Activated CD8-positive, alpha-beta T cell treated with anti-CD3 and anti-CD28 coated beads, Interleukin-2, amount 10 ng/mL, durations not matched to agents 7 days and 5 days (primary cell): ENCODE results near the gene COX17. TPM values are rescaled to one million over a fixed set of nuclear protein-coding genes. Genes with fewer than 3 reads are reported as not detected.
A peak's percentile ranks its signal among the peaks of the same experiment; 100 is the strongest.

Source experiments
- ATAC-seq: fragments of 150-1000 bp; cut with Tn5 transposase; one replicate; pipeline ENCODE4 v1.10.0; 2021; ENCODE audit warnings: moderate library complexity
- CTCF ChIA-PET: fragments of 350-600 bp; sonication (Branson Sonifier 250); formaldehyde crosslinking; loops from one replicate; lab custom pipeline; 2021; ENCODE audit warnings: antibody characterized with exemption; lab: Charles Lee
- POLR2A ChIA-PET: fragments of 350-600 bp; sonication (Branson Sonifier 250); formaldehyde crosslinking; loops from one replicate; lab custom pipeline; 2021; ENCODE audit warnings: antibody characterized with exemption; lab: Charles Lee
- DNase-seq: peaks from one replicate; pipeline ENCODE4 v3.0.0-alpha.2; 2020
- H3K27ac Mint-ChIP-seq: one replicate; pipeline ENCODE4 v1.8.0; 2021; ENCODE audit warnings: mild to moderate bottlenecking, mixed read lengths
- H3K27me3 Mint-ChIP-seq: one replicate; pipeline ENCODE4 v1.8.0; 2021; ENCODE audit warnings: low read depth, mixed read lengths
- H3K36me3 Mint-ChIP-seq: one replicate; pipeline ENCODE4 v1.8.0; 2021; ENCODE audit warnings: low read depth, mixed read lengths
- H3K4me1 Mint-ChIP-seq: one replicate; pipeline ENCODE4 v1.8.0; 2021; ENCODE audit warnings: low read depth, mixed read lengths
- H3K4me3 Mint-ChIP-seq: one replicate; pipeline ENCODE4 v1.8.0; 2021; ENCODE audit warnings: mild to moderate bottlenecking, mixed read lengths
- H3K9me3 Mint-ChIP-seq: one replicate; pipeline ENCODE4 v1.8.0; 2022; ENCODE audit warnings: mixed read lengths; ENCODE audit not compliant: insufficient read depth
- total RNA-seq, 2 experiments: library from RNA; stranded (reverse); gene quantifications; one replicate each; pipeline ENCODE4 v1.2.3, GENCODE V29; 2021

COX17 gene
- total RNA-seq, result 10 to 100 TPM; 62.0 to 71.5 TPM

DNA sequence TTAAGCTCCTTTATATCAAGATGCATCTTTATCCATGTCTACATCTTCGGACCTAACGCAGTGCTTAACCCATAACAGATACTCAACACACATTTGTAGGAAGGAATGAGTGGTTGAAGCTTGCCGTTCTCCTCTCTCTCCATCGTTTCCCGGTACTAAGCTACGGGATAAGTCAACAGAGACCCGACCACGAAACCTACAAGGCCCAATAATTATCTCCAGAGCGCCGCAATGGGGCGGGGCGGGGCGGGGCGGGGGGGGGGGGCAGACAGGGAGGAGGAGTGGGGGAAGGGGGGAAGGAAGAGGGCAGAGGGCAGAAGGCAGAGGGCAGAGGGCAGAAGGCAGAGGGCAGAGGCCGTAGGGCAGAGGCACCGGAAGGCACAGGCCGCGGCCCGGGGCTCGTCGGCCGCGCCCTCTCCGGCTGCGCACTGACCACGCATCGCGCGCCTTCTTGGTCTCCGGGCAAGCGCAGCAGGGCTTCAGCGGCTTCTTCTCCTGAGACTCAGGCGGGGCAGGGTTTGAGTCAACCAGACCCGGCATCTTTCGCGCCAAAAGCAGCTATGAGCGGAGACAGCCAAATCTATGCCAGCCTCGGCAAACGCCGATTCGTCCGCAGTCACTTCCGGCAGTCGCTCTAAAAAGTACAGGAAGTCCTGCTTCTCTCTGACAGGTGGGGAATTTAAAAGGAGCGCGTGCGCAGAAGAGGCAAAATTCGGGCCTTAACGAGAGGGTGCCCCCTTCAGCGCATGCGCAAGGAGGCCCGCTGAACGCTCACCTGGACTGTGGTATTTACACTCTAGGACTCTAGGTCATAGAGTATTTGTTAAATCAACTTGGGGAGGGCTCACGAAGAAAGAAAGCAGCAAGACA, at the start of gene COX17:
COX17 (minus strand) TSS at position 636 of the 870 bp plus-strand sequence; CDS start at position 540, 96 bp downstream.
- Mint-ChIP-seq H3K36me3 (peaks cover 37% of the 10 kb centered on the region), H3K4me1 (peaks cover 35% of the 10 kb centered on the region), H3K9me3 (no peaks in the 10 kb centered on the region), H3K4me3 (peak within 1 kb of the TSS; percentile 96), H3K27ac (peak within 1 kb of the TSS; percentile 95), H3K27me3 (no peaks in the 10 kb centered on the region)
- CTCF ChIA-PET, result interaction anchor here (1.0 to 3.3 kb wide), 5 partner anchors 11 to 214 kb away, joined by 3 to 17 read pairs (median 5); partner anchors contain the start of gene TMEM39A
- POLR2A ChIA-PET, result interaction anchor here (0.6 to 3.0 kb wide), 14 partner anchors 12 to 681 kb away, joined by 3 to 20 read pairs (median 5); partner anchors contain the start of genes ARHGAP31, CD80, TIMMDC1 and TMEM39A
- peak; percentile 98 for DNase-seq
- ATAC-seq, result peak; percentile 94

GRCh38 chr3:119726909-119727308, 49.7 kb upstream of the COX17 start:
- H3K27ac Mint-ChIP-seq, result no peak overlapping the region
- ChIA-PET POLR2A (no interaction called here), CTCF (no interaction called here)
- H3K4me1 Mint-ChIP-seq, result no peaks in the 10 kb centered on the region
- H3K9me3 Mint-ChIP-seq, result no peaks in the 10 kb centered on the region
- ATAC-seq, result no peak
- no peaks in the 10 kb centered on the region for H3K36me3 Mint-ChIP-seq
- no peak for DNase-seq
- peaks cover 19% of the 10 kb centered on the region for H3K27me3 Mint-ChIP-seq
- no peak overlapping the region for H3K4me3 Mint-ChIP-seq

DNA sequence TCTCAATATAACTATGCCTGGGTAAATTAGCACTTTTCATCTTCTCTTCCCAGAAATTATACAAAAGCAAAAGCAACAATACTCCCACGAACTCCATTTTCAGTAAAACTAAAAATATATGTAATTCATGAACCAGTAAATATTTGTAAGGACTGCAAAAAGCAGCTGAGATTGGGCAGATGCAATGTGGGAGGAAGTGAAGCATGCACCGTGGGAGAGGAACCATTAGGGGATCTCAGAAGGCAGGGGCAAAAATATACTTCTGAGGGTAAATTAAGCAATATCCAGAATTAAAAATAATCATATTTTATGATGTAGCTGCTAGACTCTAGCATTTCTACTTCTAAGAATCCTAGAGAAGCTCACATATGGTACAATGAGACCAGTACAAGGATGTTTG, 45.8 kb upstream of the COX17 start:
- DNase-seq, result no peak
- no peaks in the 10 kb centered on the region for H3K9me3 Mint-ChIP-seq
- no peaks in the 10 kb centered on the region for H3K4me1 Mint-ChIP-seq
- ATAC-seq, result no peak
- no peaks in the 10 kb centered on the region for H3K36me3 Mint-ChIP-seq
- no peak overlapping the region for H3K4me3 Mint-ChIP-seq
- peaks cover 12% of the 10 kb centered on the region for H3K27me3 Mint-ChIP-seq
- H3K27ac Mint-ChIP-seq, result no peak overlapping the region
- ChIA-PET POLR2A (no interaction called here), CTCF (interaction anchor here (0.9 kb wide), 1 partner anchor 122 kb away, joined by 3 read pairs; no protein-coding TSS in a partner anchor)

GRCh38 chr3:119717520-119717919, 40.3 kb upstream of the COX17 start:
- H3K9me3 Mint-ChIP-seq, result no peaks in the 10 kb centered on the region
- no peak overlapping the region for H3K4me3 Mint-ChIP-seq
- ChIA-PET CTCF (no interaction called here), POLR2A (no interaction called here)
- DNase-seq, result no peak
- H3K36me3 Mint-ChIP-seq, result no peaks in the 10 kb centered on the region
- no peak for ATAC-seq
- H3K27me3 Mint-ChIP-seq, result peaks cover 2% of the 10 kb centered on the region
- no peak overlapping the region for H3K27ac Mint-ChIP-seq
- H3K4me1 Mint-ChIP-seq, result no peaks in the 10 kb centered on the region

- no peak for DNase-seq
- ChIA-PET POLR2A (no interaction called here), CTCF (no interaction called here)
- Mint-ChIP-seq H3K27me3 (peaks cover 2% of the 10 kb centered on the region), H3K36me3 (no peaks in the 10 kb centered on the region), H3K9me3 (no peaks in the 10 kb centered on the region), H3K4me1 (no peaks in the 10 kb centered on the region), H3K4me3 (no peak overlapping the region), H3K27ac (no peak overlapping the region)
- no peak for ATAC-seq
Observed at GRCh38 chr3:119716998-119717397, 39.8 kb upstream of the COX17 start.

- H3K27ac Mint-ChIP-seq, result no peak overlapping the region
- H3K9me3 Mint-ChIP-seq, result no peaks in the 10 kb centered on the region
- DNase-seq, result no peak
- H3K36me3 Mint-ChIP-seq, result no peaks in the 10 kb centered on the region
- ChIA-PET CTCF (interaction anchor here (1.5 kb wide), 1 partner anchor 25 kb away, joined by 5 read pairs; no protein-coding TSS in a partner anchor), POLR2A (no interaction called here)
- peaks cover 5% of the 10 kb centered on the region for H3K27me3 Mint-ChIP-seq
- no peak for ATAC-seq
- no peak overlapping the region for H3K4me3 Mint-ChIP-seq
- no peaks in the 10 kb centered on the region for H3K4me1 Mint-ChIP-seq
Observed at GRCh38 chr3:119715105-119715504, 37.9 kb upstream of the COX17 start.

DNA sequence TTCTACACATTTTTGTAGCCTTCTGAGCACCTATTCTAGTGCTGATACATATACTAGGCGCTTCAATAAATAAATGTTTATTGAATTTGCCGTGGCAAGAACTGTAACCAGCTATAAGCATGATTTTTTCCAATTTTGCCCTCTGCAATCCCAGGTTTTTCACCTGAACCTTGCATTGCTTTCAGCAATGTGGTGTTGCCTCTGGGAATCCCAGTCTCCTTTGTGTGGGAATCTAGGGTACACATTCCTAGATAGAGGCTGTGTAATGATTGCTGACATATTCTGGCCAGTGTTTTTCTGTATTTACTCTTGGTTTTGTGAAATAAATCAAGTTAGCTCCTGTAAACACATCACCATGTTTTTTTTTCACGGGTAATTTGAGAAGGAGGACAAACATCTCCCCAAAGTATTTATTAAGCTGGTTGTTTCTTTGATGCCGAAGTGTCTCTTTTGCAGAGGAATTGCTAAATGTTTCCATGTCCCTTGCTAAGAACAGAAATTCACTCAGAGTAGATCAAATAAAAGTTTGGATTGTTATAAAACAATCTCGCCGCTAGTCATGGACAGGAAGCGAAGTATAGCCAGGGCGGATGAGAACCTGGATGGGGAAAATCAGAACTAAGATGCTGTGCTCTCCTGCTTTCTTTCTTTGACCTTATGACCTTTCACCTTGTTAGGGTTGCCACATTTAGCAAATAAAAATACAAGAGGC, 26.8 kb upstream of the COX17 start:
- H3K9me3 Mint-ChIP-seq, result no peaks in the 10 kb centered on the region
- peak overlapping the region; percentile 72 for H3K4me3 Mint-ChIP-seq
- ATAC-seq (no peak), DNase-seq (no peak)
- H3K36me3 Mint-ChIP-seq, result peaks cover 8% of the 10 kb centered on the region
- CTCF ChIA-PET, result interaction anchor here (0.6 to 1.1 kb wide), 2 partner anchors 13 to 67 kb away, joined by 3 read pairs; no protein-coding TSS in a partner anchor
- H3K27ac Mint-ChIP-seq, result no peak overlapping the region
- POLR2A ChIA-PET, result no interaction called here
- H3K27me3 Mint-ChIP-seq, result peaks cover 11% of the 10 kb centered on the region
- peaks cover 38% of the 10 kb centered on the region for H3K4me1 Mint-ChIP-seq

- CTCF ChIA-PET, result no interaction called here
- ATAC-seq, result peak; percentile 91
- peak within 1 kb of the TSS; percentile 22 for H3K27ac Mint-ChIP-seq
Observed at GRCh38 chr3:119702530-119703527, 25.6 kb upstream of the COX17 start, which contains the start of gene CFAP91. Gene CFAP91, plus strand, starts transcription at chr3:119703022. Its CDS starts 77 bp downstream, at chr3:119703099.

GRCh38 chr3:119700920-119701734, 23.9 kb upstream of the COX17 start:
- Mint-ChIP-seq H3K27me3 (peaks cover 9% of the 10 kb centered on the region), H3K4me3 (no peak overlapping the region), H3K4me1 (peaks cover 38% of the 10 kb centered on the region), H3K36me3 (peaks cover 8% of the 10 kb centered on the region), H3K9me3 (no peaks in the 10 kb centered on the region), H3K27ac (peak overlapping the region; percentile 30)
- ATAC-seq (no peak), DNase-seq (no peak)
- ChIA-PET POLR2A (no interaction called here), CTCF (interaction anchor here (0.8 to 1.6 kb wide), 2 partner anchors 11 to 20 kb away, joined by 3 to 9 read pairs; no protein-coding TSS in a partner anchor)

More at GRCh38 chr3:119702530-119703527, 25.6 kb upstream of the COX17 start, which contains the start of gene CFAP91:
- Mint-ChIP-seq H3K36me3 (peaks cover 8% of the 10 kb centered on the region), H3K4me1 (peaks cover 38% of the 10 kb centered on the region), H3K9me3 (no peaks in the 10 kb centered on the region), H3K4me3 (peak within 1 kb of the TSS; percentile 72), H3K27me3 (peaks cover 9% of the 10 kb centered on the region)
- POLR2A ChIA-PET, result no interaction called here
- DNase-seq, result peak; percentile 87

GRCh38 chr3:119700269-119700919, 23.2 kb upstream of the COX17 start:
- POLR2A ChIA-PET, result no interaction called here
- peaks cover 7% of the 10 kb centered on the region for H3K27me3 Mint-ChIP-seq
- H3K36me3 Mint-ChIP-seq, result peaks cover 8% of the 10 kb centered on the region
- H3K4me3 Mint-ChIP-seq, result no peak overlapping the region
- no peaks in the 10 kb centered on the region for H3K9me3 Mint-ChIP-seq
- ATAC-seq (peak; percentile 24), DNase-seq (peak; percentile 32)
- peak overlapping the region; percentile 30 for H3K27ac Mint-ChIP-seq
- CTCF ChIA-PET, result interaction anchor here (1.6 kb wide), 1 partner anchor 10 kb away, joined by 9 read pairs; no protein-coding TSS in a partner anchor
- H3K4me1 Mint-ChIP-seq, result peaks cover 38% of the 10 kb centered on the region
